ENCODE measurements around the gene NYNRIN. TPM values are rescaled to one million over a fixed set of nuclear protein-coding genes. Genes with fewer than 3 reads are reported as not detected.
A peak's percentile ranks its signal among the peaks of the same experiment; 100 is the strongest.

NYNRIN gene
- total and polyA plus RNA-seq, 12 donors = 3.6 to 9.0 (median 6.4) TPM

GRCh38 chr14:24458736-24459135 is 59.9 kb downstream of the NYNRIN start:
- H3K27ac ChIP-seq = no peak overlapping the region
- intact Hi-C loops (cut with DNase I) = no loop called here
- DNase-seq (no peak), ATAC-seq (peak in 4 of 8 donors; percentile 20 to 54 (median 40))
- H3K4me1 ChIP-seq = peaks cover 0 to 19% (median 6%) of the 10 kb centered on the region in 9 donors
- H3K36me3 ChIP-seq = no peaks in the 10 kb centered on the region
- no peak overlapping the region for H3K4me3 ChIP-seq
- 38 to 53% methylated on average over 1 of the region's 1 CpG for WGBS, 2 donors
- H3K9me3 ChIP-seq = peaks cover 0 to 6% (median 0%) of the 10 kb centered on the region in 11 donors
- no peaks in the 10 kb centered on the region for H3K27me3 ChIP-seq
- TF ChIP-seq, protein P1, sequence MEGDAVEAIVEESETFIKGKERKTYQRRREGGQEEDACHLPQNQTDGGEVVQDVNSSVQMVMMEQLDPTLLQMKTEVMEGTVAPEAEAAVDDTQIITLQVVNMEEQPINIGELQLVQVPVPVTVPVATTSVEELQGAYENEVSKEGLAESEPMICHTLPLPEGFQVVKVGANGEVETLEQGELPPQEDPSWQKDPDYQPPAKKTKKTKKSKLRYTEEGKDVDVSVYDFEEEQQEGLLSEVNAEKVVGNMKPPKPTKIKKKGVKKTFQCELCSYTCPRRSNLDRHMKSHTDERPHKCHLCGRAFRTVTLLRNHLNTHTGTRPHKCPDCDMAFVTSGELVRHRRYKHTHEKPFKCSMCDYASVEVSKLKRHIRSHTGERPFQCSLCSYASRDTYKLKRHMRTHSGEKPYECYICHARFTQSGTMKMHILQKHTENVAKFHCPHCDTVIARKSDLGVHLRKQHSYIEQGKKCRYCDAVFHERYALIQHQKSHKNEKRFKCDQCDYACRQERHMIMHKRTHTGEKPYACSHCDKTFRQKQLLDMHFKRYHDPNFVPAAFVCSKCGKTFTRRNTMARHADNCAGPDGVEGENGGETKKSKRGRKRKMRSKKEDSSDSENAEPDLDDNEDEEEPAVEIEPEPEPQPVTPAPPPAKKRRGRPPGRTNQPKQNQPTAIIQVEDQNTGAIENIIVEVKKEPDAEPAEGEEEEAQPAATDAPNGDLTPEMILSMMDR (IDR thresholded peaks at IDR 0.05) = no peak

- Histone ChIP-seq H3K27me3 (no peaks in the 10 kb centered on the region), H3K36me3 (no peaks in the 10 kb centered on the region), H3K9me3 (peaks cover 0 to 3% (median 0%) of the 10 kb centered on the region in 11 donors), H3K4me3 (no peak overlapping the region), H3K4me1 (peaks cover 0 to 19% (median 6%) of the 10 kb centered on the region in 9 donors), H3K27ac (no peak overlapping the region)
- DNase-seq (no peak), ATAC-seq (no peak)
- intact Hi-C loops (cut with DNase I) = no loop called here
- TF ChIP-seq, protein P1 (IDR thresholded peaks at IDR 0.05) = no peak
- WGBS, 2 donors = 53 to 64% methylated on average over 3 of the region's 3 CpGs
These were observed 60.5 kb downstream of the NYNRIN start for GRCh38 chr14:24459331-24459730.

- ATAC-seq (no peak), DNase-seq (no peak)
- H3K4me3 ChIP-seq = no peak overlapping the region
- no peak overlapping the region for H3K27ac ChIP-seq
- peaks cover 0 to 3% (median 0%) of the 10 kb centered on the region in 11 donors for H3K9me3 ChIP-seq
- TF ChIP-seq, protein P1 (IDR thresholded peaks at IDR 0.05) = no peak
- H3K27me3 ChIP-seq = no peaks in the 10 kb centered on the region
- intact Hi-C loops (cut with DNase I) = no loop called here
- no peaks in the 10 kb centered on the region for H3K36me3 ChIP-seq
- peaks cover 0 to 19% (median 6%) of the 10 kb centered on the region in 9 donors for H3K4me1 ChIP-seq
These were observed 62.5 kb downstream of the NYNRIN start for GRCh38 chr14:24461336-24461735.

DNA sequence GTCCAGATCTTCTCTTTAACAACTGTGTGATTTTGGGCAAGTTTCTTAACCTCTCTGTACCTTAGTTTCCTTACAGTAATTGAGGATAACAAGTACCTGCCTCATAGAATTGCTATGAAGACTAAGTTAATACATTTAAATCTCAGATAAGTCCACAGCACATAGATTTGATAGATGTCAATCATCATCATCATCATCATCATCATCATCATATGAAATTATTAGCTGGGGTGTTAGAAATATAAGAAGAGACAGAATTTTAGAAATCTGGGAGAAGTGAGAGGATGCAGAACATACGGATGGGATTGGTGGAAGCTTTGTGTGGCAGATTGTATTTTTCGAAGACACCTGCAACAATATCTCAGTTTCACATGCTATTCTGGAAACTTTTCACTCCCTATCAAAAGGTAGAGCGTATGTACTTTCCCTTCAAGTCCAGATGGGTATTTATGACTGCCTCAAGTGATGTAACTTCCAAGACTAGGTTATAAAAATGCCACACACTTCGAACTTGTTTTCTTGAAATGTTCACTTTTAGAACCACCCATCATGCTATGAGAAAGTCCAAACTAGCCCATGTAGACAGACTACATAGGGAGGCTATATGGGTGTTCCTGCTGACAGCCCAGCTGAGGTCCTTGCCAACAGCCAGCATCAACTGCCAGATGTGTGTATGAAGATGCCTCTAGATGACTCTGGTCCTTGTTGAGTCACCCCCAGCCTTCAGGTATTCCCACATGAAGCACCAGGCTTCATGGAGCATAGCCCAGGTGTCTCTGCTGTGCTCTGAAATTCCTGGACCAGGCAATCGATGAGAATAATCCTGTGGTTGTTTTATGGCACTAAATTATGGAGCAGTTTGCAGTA is 64.4 kb downstream of the NYNRIN start:
- H3K27ac ChIP-seq = no peak overlapping the region
- intact Hi-C loops (cut with DNase I) = no loop called here
- no peak overlapping the region for H3K4me3 ChIP-seq
- H3K9me3 ChIP-seq = no peaks in the 10 kb centered on the region
- no peaks in the 10 kb centered on the region for H3K36me3 ChIP-seq
- H3K4me1 ChIP-seq = peaks cover 0 to 16% (median 5%) of the 10 kb centered on the region in 9 donors
- WGBS, 2 donors = 52 to 53% methylated on average over 3 to 5 of the region's 5 CpGs
- no peaks in the 10 kb centered on the region for H3K27me3 ChIP-seq
- DNase-seq (no peak), ATAC-seq (no peak)
- TF ChIP-seq, protein P1 (IDR thresholded peaks at IDR 0.05) = no peak

Measured in heart right ventricle (tissue), 16 donors.